ENCODE results near the gene LRRC3C.

GRCh38 chr17:39920218-39921210 is 7.0 kb upstream of the LRRC3C start:
- TF ChIP-seq, protein P1, sequence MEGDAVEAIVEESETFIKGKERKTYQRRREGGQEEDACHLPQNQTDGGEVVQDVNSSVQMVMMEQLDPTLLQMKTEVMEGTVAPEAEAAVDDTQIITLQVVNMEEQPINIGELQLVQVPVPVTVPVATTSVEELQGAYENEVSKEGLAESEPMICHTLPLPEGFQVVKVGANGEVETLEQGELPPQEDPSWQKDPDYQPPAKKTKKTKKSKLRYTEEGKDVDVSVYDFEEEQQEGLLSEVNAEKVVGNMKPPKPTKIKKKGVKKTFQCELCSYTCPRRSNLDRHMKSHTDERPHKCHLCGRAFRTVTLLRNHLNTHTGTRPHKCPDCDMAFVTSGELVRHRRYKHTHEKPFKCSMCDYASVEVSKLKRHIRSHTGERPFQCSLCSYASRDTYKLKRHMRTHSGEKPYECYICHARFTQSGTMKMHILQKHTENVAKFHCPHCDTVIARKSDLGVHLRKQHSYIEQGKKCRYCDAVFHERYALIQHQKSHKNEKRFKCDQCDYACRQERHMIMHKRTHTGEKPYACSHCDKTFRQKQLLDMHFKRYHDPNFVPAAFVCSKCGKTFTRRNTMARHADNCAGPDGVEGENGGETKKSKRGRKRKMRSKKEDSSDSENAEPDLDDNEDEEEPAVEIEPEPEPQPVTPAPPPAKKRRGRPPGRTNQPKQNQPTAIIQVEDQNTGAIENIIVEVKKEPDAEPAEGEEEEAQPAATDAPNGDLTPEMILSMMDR (IDR thresholded peaks at IDR 0.05; ENCODE audit: low read depth, low read length, missing input control), result no peak
- TF ChIP-seq RXRA (IDR thresholded peaks at IDR 0.05) (no peak), SP1 (IDR thresholded peaks at IDR 0.05) (no peak), RAD21 (IDR thresholded peaks at IDR 0.05) (no peak), EGR1 (IDR thresholded peaks at IDR 0.05; ENCODE audit: low read depth in 2 of 2) (no peak), YY1 (IDR thresholded peaks at IDR 0.05) (no peak)
- TF ChIP-seq, protein P2, sequence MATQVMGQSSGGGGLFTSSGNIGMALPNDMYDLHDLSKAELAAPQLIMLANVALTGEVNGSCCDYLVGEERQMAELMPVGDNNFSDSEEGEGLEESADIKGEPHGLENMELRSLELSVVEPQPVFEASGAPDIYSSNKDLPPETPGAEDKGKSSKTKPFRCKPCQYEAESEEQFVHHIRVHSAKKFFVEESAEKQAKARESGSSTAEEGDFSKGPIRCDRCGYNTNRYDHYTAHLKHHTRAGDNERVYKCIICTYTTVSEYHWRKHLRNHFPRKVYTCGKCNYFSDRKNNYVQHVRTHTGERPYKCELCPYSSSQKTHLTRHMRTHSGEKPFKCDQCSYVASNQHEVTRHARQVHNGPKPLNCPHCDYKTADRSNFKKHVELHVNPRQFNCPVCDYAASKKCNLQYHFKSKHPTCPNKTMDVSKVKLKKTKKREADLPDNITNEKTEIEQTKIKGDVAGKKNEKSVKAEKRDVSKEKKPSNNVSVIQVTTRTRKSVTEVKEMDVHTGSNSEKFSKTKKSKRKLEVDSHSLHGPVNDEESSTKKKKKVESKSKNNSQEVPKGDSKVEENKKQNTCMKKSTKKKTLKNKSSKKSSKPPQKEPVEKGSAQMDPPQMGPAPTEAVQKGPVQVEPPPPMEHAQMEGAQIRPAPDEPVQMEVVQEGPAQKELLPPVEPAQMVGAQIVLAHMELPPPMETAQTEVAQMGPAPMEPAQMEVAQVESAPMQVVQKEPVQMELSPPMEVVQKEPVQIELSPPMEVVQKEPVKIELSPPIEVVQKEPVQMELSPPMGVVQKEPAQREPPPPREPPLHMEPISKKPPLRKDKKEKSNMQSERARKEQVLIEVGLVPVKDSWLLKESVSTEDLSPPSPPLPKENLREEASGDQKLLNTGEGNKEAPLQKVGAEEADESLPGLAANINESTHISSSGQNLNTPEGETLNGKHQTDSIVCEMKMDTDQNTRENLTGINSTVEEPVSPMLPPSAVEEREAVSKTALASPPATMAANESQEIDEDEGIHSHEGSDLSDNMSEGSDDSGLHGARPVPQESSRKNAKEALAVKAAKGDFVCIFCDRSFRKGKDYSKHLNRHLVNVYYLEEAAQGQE (IDR thresholded peaks at IDR 0.05), result no peak

Measured in liver (tissue), 3 donors.